Measurements from ENCODE around the gene RAB7B. TPM values are rescaled to one million over a fixed set of nuclear protein-coding genes. Genes with fewer than 3 reads are reported as not detected.

The RAB7B gene
- polyA plus RNA-seq, 2 of the 4 experiments (the other 2 are of a cell fraction): 0.08 to 0.30 TPM

GRCh38 chr1:206004826-206005225 is 1.6 kb upstream of the RAB7B start:
- CTCF ChIA-PET: no interaction called here
- no peak for ATAC-seq
- POLR2A ChIA-PET: interaction anchor here (0.8 kb wide), 1 partner anchor 11 kb away, joined by 4 read pairs; no protein-coding TSS in a partner anchor
- Histone ChIP-seq H3K4me1 (peaks cover 24% of the 10 kb centered on the region), H3K4me3 (no peak overlapping the region), H3K4me2 (no peak overlapping the region), H3K9me3 (no peaks in the 10 kb centered on the region), H3K27ac (no peak overlapping the region)
- no peak for DNase-seq (ENCODE audit: low read depth in 1 of 2, low spot score in 1 of 2)
- TF ChIP-seq SMC3 (IDR thresholded peaks at IDR 0.05) (no peak), SREBF2 (IDR thresholded peaks at IDR 0.05) (no peak), CHD4 (IDR thresholded peaks at IDR 0.05; ENCODE audit: borderline replicate concordance) (no peak), E2F6 (IDR thresholded peaks at IDR 0.05; ENCODE audit: borderline replicate concordance, low read depth) (no peak), CEBPB (IDR thresholded peaks at IDR 0.05) (no peak), HOXB13 (CRISPR knock-in tag; IDR thresholded peaks at IDR 0.05; ENCODE audit: low read depth) (no peak), ZC3H11A (IDR thresholded peaks at IDR 0.05) (no peak), HES2 (IDR thresholded peaks at IDR 0.05) (no peak), CTCF (IDR thresholded peaks at IDR 0.05) (no peak), MYC (IDR thresholded peaks at IDR 0.05; ENCODE audit: borderline replicate concordance, low read length) (no peak), RCOR1 (IDR thresholded peaks at IDR 0.05; ENCODE audit: low read depth, low read length) (no peak), CBX8 (IDR thresholded peaks at IDR 0.05) (no peak), FOSB (CRISPR knock-in tag; IDR thresholded peaks at IDR 0.05) (no peak), ELK1 (IDR thresholded peaks at IDR 0.05; ENCODE audit: low read depth, low read length) (no peak), HEYL (CRISPR knock-in tag; IDR thresholded peaks at IDR 0.05) (no peak), EP300 (IDR thresholded peaks at IDR 0.05) (no peak), MAFK (IDR thresholded peaks at IDR 0.05; ENCODE audit: partially characterized antibody) (no peak), JUN (IDR thresholded peaks at IDR 0.05) (no peak), PHF8 (IDR thresholded peaks at IDR 0.05; ENCODE audit: borderline replicate concordance, low read depth) (no peak), ATOH8 (CRISPR knock-in tag; IDR thresholded peaks at IDR 0.05; ENCODE audit: low read depth) (no peak)
- 77% methylated on average over 12 of the region's 12 CpGs for WGBS (ENCODE audit: missing lambda C conversion rate)
- no peak for FAIRE-seq

- WGBS (ENCODE audit: missing lambda C conversion rate): 83% methylated on average over 7 of the region's 7 CpGs
- Histone ChIP-seq H3K4me3 (no peak overlapping the region), H3K27ac (no peak overlapping the region), H3K4me2 (no peak overlapping the region; the same call in 2 of the 3 replicates), H3K9me3 (no peaks in the 10 kb centered on the region), H3K4me1 (peaks cover 24% of the 10 kb centered on the region)
- TF ChIP-seq SREBF2 (IDR thresholded peaks at IDR 0.05): no peak
- no peak for TF ChIP-seq HEYL (CRISPR knock-in tag; IDR thresholded peaks at IDR 0.05)
- TF ChIP-seq FOSL2 (IDR thresholded peaks at IDR 0.05): no peak
- no peak for TF ChIP-seq FOSL2 (CRISPR knock-in tag; IDR thresholded peaks at IDR 0.05)
- TF ChIP-seq ESRRA (IDR thresholded peaks at IDR 0.05; ENCODE audit: borderline replicate concordance, low read length): no peak
- no peak for TF ChIP-seq EP300 (IDR thresholded peaks at IDR 0.05)
- TF ChIP-seq TP53 (CRISPR knock-in tag; IDR thresholded peaks at IDR 0.05): no peak
- no peak for TF ChIP-seq ZFP36 (IDR thresholded peaks at IDR 0.05; ENCODE audit: borderline replicate concordance, partially characterized antibody)
- no peak for TF ChIP-seq ZNF302 (CRISPR knock-in tag; IDR thresholded peaks at IDR 0.05)
- TF ChIP-seq ZSCAN20 (CRISPR knock-in tag; IDR thresholded peaks at IDR 0.05): no peak
- TF ChIP-seq MAZ (IDR thresholded peaks at IDR 0.05; ENCODE audit: borderline replicate concordance, low read depth, low read length): no peak
- no peak for TF ChIP-seq GATA3 (IDR thresholded peaks at IDR 0.05; ENCODE audit: borderline replicate concordance)
- ChIA-PET CTCF (interaction anchor here (1.2 to 1.7 kb wide), 3 partner anchors 20 to 27 kb away, joined by 3 to 8 read pairs (median 4); no protein-coding TSS in a partner anchor), POLR2A (no interaction called here)
- FAIRE-seq (no peak), ATAC-seq (no peak), DNase-seq (ENCODE audit: low read depth in 1 of 2, low spot score in 1 of 2) (no peak)
These were observed 932 bp upstream of the RAB7B start for GRCh38 chr1:206003854-206004800.
